GM12864 (cell line): Measurements from ENCODE around the gene PAX2.

ENCODE experiments used
- DNase-seq: peaks from one replicate; pipeline ENCODE4 v3.0.0-alpha.2; 2011; ENCODE audit warnings: low read depth
- H3K4me3 ChIP-seq: 2 replicates; pipeline ENCODE4 v1.5.1; 2011; ENCODE audit warnings: mild to moderate bottlenecking, low read depth, low read length, control low read depth
- TF ChIP-seq, protein P1 (sequence below): IDR thresholded peaks from 2 replicates; pipeline ENCODE4 v1.5.1; 2011; ENCODE audit warnings: low read depth, mild to moderate bottlenecking, moderate library complexity, low read length, control low read depth, inconsistent platforms; ENCODE audit errors: missing control alignments

PAX2 gene

DNA sequence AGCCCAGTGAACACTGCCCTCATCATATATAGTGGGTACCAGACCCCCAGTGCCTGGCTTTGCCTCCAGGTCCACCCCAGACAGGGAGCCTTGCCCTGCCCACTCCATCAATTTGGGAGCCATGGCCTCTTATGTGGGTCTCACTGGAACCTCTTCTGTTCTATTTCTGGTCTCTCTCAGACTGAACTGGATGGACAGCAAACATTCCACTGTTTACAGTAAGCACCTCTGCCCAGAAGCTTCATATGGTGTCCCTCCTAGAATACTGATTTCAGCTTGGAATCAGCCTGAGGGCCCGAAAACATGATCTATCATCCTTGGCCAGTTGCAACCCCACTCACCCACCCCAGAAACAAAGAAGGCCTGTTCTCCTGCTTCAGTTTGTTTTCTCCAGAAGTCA, 86.4 kb downstream of the PAX2 start:
- TF ChIP-seq, protein P1, sequence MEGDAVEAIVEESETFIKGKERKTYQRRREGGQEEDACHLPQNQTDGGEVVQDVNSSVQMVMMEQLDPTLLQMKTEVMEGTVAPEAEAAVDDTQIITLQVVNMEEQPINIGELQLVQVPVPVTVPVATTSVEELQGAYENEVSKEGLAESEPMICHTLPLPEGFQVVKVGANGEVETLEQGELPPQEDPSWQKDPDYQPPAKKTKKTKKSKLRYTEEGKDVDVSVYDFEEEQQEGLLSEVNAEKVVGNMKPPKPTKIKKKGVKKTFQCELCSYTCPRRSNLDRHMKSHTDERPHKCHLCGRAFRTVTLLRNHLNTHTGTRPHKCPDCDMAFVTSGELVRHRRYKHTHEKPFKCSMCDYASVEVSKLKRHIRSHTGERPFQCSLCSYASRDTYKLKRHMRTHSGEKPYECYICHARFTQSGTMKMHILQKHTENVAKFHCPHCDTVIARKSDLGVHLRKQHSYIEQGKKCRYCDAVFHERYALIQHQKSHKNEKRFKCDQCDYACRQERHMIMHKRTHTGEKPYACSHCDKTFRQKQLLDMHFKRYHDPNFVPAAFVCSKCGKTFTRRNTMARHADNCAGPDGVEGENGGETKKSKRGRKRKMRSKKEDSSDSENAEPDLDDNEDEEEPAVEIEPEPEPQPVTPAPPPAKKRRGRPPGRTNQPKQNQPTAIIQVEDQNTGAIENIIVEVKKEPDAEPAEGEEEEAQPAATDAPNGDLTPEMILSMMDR: no peak
- H3K4me3 ChIP-seq: no peak overlapping the region
- no peak for DNase-seq

DNA sequence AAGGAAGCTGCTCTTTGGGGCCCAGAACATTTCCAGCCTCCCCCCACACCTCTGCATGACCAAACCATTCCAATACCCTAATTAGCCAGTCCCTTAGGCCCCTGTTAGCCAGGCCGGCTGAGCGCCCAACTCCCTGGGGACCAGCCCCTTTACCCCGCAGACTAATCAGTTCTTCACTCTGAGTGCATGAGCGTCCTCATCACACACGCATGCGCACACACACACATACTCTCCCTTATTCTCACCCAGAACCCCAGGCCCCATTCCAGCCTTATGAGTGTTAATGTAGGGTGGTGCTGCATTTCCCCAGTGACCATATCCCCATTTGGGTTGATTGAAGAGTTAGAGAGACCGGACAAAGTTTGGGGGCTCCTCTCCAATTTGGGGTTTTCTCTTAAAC, 90.4 kb downstream of the PAX2 start:
- no peak overlapping the region for H3K4me3 ChIP-seq
- no peak for DNase-seq
- TF ChIP-seq, protein P1: no peak

DNA sequence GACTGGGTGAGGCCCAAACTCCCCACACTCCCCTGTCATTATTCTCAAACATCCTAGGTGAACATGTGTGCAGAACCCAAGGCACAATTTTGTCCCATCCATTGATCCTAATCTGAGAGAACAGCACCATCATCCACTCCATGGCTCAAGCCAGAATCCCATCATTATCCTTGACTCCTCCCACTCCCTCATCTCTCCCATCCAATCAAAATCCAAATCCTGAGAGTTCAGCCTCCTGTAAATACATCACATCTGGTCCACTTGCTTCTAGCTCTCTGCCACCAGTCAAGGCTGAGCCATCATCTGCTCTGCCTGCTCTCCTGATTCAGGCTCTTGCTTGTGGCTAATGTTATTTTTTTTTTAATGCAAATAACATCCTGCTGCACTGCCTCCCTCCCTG, 91.5 kb downstream of the PAX2 start:
- no peak for DNase-seq
- TF ChIP-seq, protein P1: no peak
- no peak overlapping the region for H3K4me3 ChIP-seq

DNA sequence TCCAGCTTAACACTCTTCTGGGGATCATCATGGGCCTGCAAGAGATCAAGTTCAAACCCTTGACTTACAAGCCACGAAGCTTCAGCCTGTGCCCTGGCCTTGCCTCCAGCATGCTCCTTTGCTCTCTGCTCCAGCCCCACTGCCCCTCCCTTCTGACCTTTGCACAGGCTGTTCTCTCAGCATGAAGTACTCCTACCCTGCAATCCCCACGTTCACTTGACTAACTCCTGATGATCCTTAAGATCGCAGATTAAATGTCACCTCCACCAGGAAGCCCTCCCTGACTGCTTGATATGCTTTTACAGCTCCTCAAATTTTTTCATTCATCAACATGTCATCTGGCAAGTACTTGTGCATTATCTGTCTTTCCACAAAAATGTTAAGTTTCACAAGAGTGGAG, 91.9 kb downstream of the PAX2 start:
- no peak for DNase-seq
- no peak overlapping the region for H3K4me3 ChIP-seq
- TF ChIP-seq, protein P1: no peak

DNA sequence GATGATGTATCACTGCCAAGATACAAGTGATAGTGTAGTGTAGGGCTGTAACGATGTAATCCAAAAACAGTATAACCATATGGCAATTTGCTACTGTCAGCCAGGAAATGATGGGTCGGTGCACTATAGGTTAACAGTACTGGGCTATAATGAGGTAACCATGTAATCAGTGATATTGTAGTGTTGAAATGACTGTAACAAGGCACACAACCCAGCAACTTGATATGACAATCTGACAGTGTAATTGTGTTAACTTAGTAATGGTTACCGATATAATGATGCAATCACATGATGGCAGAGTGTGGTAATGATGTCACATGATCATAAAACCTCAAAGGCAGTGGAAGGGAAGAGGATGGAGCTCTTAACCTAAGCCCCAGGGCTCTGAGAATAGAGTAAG, 93.6 kb downstream of the PAX2 start:
- H3K4me3 ChIP-seq: no peak overlapping the region
- DNase-seq: no peak
- TF ChIP-seq, protein P1: no peak

DNA sequence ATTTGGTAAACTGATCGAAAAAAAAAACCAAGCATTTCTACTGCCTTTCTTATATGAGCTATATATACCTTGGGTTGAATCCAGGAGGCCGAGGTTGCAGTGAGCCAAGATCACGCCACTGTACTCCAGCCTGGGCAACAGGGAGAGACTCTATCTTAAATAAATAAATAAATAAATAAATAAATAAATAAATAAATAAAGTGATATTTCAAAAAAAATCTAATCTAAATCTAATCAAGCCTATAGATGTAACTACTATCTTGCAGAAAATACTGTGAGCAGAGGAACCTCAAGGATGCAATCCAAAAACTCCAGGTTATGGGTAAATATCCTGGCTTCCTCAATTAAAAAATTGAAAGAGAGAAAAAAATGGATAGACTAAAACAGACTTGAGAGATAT, 96.1 kb downstream of the PAX2 start:
- DNase-seq: no peak
- TF ChIP-seq, protein P1: no peak
- no peak overlapping the region for H3K4me3 ChIP-seq

DNA sequence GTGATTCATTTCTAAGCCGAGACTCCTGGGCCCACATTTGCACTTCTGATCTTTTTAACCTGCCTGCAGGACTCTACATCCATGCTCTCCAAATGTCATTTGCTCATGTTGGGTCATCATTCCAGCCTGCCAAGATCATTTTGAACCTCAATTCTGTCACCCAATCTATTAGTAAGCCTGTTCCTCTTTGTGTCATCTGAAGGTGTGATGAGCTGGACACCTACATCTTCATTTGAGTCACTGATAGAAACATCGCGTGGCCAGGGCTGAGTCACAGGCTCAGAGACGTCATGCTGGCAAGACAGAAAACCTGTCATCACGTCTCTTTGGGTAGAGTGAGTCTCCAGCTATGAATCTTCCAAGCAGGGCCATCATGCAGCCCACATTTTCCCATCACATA, 102.1 kb downstream of the PAX2 start:
- TF ChIP-seq, protein P1: no peak
- no peak for DNase-seq
- no peak overlapping the region for H3K4me3 ChIP-seq
